GM19455 (cell line): ENCODE measurements around the gene HOXD4.

Experiments used
- ATAC-seq: cut with Tn5 transposase; IDR thresholded peaks from one replicate; pipeline ENCODE4 v1.9.1; 2021; ENCODE audit not compliant: unreplicated experiment

HOXD4 gene

DNA sequence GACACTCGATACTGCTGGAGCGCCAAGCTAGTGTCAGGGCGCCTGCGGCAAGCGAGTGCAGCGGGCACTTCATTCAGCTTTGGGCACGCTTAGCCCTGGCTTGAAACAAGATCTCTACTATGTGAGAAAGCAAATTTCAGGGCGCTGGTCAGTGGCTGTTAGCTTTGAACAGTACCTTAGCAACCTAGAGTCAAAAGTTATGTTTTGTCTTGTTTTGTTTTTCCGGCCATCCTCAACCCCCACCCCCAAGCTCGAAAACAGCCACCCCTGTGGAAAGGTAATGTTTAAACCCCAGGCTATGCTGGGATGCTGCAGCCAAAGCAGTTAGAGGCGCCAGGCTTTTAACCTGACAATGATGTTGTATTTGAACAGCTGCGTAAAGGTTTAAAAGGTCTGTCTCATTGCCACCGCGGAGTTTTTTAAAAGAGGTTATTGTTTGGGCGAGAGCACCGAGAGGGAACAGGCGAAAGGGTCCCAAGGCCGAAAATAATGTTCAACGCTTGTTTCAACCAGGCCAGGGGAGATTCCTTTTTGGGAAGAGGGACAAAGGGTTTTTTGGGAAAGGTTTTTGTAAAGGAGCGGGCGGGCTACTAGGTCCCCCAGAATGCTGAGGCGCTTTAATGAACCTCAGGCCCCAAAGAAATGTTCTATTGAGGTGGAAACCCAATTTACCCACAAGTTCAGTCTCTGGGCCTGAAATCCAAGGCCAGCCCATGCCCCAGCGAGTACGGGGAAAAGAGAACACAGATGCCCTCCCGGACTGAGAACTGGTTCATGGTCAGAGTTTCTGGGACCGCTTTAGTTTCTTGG, 37.0 kb upstream of the HOXD4 start:
- ATAC-seq: no peak

DNA sequence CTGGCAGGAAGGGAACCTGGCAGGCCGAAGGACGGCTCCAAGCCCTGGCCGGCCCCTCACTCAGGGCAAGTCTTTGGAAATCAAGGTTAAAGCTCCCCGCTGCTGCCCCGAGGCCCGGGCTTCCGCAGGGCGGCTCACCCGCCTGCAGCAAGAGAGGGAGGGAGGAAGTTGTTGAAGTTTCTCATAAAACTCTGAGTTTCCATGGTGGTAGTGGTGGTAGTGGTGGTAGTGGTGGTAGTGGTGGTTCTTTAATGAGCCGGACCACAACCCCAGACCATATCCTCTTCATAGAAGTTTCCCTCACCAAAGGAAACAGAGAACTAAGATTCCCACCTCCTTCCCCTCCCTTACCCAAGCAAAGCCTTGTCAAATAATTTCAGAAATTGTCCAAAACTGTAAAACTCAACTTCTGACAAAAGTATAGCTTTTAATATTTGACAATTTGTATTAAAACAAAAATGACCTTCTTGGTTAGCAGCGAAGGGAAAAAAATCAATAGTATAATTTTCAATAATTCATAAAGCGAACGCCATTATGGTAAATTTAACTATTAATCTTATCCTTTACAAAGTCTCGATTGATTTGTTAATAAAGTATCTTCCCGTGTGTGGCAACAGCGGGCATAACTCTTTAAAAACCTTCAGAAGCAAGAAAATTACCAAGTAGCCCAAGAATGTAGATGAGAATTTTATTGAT, 36.3 kb upstream of the HOXD4 start:
- no peak for ATAC-seq

DNA sequence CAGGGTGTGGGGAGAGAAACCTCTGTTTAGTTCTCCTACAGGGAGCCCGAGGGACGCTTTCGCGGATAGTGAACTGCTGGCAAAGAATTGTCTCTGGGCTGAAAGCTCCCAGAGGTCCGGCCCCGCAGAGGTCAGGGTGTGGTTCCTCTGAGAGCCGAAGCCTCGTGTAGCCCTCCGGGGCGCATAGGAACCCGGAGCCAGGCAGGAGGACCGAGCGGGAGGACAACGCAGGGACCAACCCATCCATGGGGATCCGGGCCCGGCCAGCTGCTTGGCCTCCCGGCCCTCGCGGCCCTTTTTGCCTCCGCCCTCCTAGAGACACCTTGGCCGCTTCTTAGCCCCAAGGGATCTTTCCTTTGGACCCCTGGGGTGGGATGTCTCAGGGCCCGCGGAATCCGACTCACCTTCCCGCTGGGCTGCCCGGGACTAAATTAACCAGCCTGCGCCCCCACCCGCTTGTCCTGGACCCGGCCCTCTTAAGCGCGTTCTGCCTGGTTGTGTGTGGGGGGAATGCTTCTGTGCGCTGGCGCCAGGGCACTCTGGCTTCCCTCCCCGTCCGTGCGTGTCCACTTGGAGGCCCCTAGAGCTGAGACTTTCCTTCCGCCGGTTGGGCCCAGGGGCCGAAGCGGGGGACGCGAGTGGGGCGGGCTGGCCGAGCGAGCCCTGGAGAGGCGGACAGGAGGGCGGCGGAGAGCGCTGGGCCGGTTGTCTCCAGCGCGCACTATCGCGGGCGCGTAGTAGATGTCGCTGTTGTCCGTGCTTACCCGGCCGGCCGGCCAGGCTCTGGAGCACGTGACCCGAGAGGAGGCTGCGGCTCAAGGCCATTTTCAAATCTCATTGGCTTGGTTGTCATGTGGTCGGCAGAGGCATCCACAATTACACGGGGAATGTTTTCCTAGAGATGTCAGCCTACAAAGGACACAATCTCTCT, 35.2 kb upstream of the HOXD4 start, which contains the start of gene HOXD10:
Gene HOXD10 (plus strand): TSS at position 896 of the 931 bp plus-strand sequence. CDS start 56 bp downstream, outside the sequence.
- no peak for ATAC-seq

DNA sequence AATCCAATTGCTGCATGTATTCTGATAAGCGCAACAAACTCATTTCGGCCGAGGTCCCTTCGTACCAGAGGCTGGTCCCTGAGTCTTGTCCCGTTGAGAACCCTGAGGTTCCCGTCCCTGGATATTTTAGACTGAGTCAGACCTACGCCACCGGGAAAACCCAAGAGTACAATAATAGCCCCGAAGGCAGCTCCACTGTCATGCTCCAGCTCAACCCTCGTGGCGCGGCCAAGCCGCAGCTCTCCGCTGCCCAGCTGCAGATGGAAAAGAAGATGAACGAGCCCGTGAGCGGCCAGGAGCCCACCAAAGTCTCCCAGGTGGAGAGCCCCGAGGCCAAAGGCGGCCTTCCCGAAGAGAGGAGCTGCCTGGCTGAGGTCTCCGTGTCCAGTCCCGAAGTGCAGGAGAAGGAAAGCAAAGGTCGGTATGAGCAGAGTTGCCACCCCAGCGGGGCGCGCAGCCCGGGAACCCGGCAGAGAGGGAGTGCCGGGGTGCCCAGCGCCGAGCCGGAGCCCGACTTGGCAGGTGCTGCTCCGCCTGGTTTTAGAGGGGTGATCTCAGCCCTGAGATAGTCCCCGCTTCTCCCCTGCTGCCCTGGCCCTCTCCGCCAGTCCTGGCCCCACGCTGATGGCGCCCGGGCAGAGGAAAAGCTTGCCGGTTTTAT, 34.1 kb upstream of the HOXD4 start:
- no peak for ATAC-seq

DNA sequence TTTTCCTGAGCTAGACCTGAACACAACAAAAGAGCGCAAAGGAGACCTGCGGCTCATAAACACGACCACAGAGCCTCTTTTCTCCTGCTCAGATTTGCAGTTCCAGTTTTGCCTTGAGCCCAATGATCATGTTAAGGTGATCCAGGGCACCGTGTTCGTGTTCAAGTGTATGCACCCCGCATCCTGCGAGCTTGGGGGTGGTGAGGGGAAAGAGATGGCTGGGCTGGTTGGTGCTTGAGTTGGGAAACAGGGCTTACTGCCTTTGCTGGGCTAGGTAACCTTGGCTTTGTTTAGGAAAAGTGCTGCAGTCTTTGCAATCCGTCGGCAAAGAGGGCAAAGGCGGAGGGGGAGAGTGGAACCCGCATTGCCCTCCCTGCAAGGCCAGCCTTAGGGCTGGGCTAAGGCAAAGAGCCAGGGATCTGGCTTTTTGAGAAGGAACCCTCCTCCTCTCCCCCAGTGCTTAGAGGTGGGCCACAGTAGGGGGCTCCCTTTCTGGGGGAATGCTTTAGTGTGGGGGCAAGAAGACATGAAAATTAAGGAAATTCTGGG, 33.5 kb upstream of the HOXD4 start:
- no peak for ATAC-seq

DNA sequence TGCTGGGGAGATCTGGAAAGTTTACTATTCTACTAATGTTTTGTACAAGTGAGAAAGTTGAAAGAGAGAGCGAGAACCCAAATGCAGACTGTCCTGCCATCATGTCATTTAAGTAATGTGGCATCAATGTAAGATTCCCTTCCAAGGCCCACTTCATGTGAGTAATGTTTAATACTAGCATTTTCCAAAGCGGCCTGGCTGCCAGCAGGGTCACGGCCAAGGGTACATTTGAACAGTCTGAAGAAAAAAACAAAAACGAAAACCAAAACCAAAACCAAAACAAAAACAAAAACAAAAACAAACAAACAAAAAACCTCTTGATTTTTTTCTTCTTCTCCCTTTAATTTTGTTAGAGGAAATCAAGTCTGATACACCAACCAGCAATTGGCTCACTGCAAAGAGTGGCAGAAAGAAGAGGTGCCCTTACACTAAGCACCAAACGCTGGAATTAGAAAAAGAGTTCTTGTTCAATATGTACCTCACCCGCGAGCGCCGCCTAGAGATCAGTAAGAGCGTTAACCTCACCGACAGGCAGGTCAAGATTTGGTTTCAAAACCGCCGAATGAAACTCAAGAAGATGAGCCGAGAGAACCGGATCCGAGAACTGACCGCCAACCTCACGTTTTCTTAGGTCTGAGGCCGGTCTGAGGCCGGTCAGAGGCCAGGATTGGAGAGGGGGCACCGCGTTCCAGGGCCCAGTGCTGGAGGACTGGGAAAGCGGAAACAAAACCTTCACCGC, 32.6 kb upstream of the HOXD4 start:
- ATAC-seq: no peak

DNA sequence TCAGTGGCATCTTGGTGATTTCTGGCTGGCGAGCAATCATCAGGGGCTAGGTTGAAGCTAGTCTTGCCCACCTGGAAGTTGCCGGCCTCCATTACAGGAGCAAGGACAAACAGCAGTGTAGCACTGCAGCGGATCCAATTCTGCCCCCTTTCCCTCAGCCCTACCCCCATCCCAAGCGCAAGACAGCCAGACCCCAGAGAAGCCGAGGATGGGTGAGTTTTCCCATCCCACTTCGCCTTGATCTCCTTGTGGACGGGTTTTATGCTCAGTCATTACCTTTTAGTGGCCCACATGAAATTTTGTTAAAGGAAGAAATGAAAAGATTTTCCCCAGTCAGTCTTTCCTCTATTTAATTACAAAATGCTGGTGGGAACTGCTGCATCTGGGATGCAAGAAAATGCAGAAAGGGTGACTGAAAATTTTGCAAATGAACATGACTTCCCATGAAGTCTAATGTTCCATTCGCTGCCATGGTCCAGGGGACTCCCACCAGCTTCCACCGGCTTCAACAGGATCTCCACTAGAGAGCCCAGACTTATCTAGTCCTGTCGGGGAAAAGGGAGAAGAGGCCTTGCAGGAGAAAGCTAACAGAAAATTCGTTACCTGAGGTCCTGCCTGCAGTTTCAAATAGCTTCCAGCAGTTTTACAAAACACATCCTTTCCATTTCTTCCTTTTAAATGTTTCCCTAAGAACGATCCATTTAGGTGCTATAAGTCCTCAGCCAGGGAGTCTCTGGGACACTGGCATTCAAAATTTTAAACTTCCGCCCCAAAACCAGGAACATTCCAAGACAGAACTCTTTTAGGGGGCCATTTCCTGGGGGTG, 30.8 kb upstream of the HOXD4 start:
- no peak for ATAC-seq

DNA sequence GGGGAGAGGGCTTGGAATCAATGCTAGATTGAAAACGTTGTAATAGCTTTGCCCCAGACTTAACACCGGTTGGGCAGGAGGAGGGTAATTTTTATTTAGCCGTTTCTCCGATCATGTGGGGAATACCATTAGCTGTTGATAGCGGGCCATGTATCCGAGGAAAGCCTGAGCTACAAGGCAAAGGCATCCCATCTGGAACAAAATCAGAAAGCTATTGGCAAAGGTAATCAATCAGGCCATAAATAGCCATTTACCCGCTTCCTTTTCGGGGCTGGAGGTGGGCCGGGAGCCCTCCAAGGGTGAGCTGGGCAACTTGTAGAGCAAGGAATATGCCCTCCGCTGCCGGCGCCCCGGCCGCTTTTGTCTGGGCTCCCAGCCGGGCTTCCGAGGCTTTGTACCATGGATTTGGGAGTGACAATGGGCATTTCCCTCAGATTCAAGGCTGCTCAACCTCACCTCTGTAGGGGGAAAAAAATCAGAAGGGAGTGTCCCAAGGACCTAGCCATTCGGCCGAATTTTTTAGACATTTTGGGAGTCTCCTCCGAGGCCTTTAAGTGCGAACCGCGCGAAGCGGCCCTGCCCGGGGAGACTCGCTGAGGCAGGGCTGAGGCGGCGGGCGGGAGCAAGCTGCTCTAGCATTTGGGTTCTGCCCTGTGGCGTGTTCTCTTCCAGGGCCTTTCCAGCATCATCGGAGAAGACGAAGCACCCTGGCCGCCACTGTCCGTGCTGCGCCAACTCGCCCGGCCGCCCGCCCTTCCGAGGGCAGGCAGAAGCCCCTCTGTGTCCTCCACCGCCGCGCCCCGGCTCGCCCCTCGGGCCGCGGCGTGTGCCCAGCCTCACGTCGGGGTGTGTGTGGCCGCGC, 29.9 kb upstream of the HOXD4 start:
- no peak for ATAC-seq

DNA sequence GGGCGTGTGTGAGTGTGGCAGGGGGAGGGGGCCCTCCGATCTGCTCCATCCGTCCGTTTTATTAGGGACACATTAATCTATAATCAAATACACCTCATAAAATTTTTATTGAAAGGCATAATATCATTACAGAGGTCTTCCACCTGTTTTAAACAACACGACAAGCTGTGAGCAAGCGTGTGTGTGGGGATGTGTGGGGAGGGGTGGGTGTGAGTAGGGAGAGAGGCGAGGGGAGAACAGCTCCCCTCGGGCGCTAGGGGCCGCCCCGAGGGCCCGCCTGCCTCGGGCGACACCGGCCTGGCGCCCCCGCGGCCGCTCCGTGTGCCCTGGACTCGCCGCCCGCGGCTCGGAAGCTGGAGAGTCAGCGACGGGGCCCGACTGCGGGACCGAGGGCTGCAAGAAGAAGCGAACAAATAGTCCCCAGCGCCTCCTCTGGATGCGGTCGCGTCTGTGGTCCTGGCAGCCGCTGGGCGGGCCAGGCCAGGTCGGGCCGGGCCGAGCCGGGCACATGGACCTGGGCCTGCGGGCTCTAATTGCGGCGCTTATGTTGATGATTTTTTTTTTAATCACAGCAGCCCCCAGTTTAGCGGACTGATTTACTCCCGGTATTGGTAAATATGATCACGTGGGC, 29.2 kb upstream of the HOXD4 start:
- ATAC-seq: no peak

DNA sequence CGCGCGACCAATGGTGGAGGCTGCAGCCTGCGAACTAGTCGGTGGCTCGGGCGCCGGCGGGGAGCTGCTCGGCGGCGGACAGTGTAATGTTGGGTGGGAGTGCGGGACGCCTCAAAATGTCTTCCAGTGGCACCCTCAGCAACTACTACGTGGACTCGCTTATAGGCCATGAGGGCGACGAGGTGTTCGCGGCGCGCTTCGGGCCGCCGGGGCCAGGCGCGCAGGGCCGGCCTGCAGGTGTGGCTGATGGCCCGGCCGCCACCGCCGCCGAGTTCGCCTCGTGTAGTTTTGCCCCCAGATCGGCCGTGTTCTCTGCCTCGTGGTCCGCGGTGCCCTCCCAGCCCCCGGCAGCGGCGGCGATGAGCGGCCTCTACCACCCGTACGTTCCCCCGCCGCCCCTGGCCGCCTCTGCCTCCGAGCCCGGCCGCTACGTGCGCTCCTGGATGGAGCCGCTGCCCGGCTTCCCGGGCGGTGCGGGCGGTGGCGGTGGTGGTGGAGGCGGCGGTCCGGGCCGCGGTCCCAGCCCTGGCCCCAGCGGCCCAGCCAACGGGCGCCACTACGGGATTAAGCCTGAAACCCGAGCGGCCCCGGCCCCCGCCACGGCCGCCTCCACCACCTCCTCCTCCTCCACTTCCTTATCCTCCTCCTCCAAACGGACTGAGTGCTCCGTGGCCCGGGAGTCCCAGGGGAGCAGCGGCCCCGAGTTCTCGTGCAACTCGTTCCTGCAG, 28.5 kb upstream of the HOXD4 start, which contains the start of gene HOXD9:
Gene HOXD9 (plus strand): TSS at position 37 of the 728 bp plus-strand sequence. CDS start 50 bp downstream, at position 87.
- ATAC-seq: no peak

DNA sequence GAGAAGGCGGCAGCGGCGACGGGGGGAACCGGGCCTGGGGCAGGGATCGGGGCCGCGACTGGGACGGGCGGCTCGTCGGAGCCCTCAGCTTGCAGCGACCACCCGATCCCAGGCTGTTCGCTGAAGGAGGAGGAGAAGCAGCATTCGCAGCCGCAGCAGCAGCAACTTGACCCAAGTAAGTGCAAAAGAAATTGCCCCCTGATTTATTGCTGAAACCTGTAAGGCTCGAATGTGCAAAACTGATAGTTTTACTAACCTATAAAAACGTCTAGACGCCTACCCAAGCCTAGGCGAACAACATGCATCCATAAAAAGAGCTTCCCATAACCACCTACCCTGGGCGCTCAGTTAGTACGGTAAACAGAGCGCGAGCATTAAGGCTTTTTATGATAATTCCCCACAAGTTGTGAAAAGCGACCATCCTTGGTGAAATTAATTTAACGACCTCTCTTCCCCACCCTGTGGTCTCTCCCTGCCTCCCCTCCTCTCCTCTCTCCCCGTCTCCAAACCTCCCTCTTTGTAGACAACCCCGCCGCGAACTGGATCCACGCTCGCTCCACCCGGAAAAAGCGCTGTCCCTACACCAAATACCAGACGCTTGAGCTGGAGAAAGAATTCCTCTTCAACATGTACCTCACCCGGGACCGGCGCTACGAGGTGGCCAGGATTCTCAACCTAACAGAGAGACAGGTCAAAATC, 27.8 kb upstream of the HOXD4 start:
- ATAC-seq: no peak

DNA sequence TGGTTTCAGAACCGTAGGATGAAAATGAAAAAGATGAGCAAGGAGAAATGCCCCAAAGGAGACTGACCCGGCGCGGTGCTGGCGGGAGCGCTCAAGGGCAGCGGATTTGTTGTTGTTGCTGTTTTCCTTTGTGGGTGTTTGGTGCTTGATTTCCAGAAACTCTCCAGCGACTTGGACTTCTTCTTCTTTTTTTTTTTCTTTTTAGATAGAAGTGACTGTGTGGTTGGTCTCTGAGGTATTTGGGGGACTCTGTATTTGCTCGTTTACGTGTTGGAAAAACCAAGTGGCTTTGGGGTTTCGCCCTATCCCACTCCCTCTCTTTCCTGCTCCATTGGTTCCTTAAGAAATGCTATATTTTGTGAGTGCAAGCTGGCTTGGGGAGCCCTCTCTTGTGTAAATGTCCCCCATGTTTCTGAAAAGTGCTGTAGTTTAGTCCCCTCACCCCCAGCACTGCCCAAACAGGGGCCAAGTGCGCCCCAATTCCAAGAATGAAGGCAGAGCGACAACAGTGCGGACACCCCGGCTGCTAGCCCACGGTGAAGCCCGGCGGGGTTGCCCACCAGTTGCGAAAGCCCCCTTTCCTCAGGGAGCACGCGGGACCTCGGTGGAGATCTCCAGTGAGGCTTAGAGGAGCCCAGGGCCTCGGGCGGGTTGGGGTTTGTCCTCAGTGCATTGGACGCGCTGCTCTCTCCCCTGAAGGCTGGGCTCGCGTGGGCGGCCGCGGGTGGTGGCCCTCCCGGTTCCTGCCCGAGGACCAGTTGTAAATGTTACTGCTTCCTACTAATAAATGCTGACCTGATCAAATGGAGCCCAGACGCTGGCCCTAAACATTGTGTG, 27.0 kb upstream of the HOXD4 start:
- ATAC-seq: no peak

DNA sequence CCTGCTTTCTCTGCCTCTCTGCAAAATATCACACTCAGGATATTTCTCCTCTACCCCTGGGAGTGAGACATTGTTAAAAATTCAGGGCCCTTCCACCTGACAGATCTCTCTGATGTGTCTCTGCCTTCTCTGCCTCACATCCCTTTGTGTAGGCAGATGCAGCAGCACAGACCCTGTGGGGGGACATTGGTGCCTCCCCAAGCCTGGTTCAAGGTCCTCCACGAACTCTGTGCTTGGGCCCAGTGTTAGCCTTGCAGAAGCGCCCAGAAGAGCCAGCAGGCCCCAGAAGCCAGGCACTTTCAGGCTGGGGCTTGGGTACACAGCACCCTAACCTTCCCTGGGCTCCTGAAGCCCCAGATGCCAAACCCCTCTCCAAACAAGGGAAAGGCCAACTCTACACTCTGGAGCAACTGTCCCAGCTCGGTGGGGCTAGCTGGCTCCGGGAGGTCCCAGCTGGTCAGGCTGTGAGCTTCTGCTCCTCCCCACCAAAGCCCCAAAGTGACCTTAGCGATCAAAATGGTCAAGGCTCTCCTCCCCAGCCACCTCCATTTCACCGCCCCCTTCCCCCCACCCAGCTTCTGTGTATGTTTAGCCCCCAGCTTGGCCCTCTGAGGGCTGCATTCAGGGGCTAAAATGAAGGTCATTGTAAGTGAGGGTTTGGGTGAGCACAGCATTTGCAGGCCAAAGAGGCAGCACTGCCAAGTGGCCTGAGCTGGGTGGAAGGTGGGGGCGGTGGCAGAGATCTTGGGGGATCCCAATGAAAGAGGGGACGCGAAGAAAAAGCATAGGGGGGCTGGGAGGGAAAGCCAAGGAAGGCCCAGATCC, 26.2 kb upstream of the HOXD4 start:
- no peak for ATAC-seq

DNA sequence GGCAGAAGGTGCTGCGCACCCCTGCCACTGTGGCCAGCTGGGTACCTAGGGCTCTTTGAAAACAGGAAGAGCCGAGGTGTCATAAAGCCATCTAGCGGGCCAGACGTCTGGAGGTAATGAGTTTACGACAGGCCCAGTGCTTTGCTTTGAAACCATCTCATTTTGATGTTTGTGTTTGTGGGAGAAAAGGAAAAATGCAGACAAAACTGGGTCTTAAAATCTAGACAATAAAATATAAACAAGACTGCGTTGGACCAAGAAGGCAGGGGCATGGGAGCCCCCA, 25.6 kb upstream of the HOXD4 start:
- ATAC-seq: no peak
